GM21576 (cell line): Measurements from ENCODE around the gene PPP1R12B.
"Not testable (repeated sequence)": the region's sequence is repeated elsewhere in the genome, so short reads cannot be mapped to it uniquely, and the experiment has no call there.

Experiments
- ATAC-seq: cut with Tn5 transposase; IDR thresholded peaks from one replicate; pipeline ENCODE4 v1.9.1; 2021; ENCODE audit warnings: mild to moderate bottlenecking, moderate library complexity; ENCODE audit not compliant: unreplicated experiment

PPP1R12B gene

GRCh38 chr1:202575918-202576653 lies 227.6 kb downstream of the PPP1R12B start:
- no peak for ATAC-seq

GRCh38 chr1:202576816-202577215 lies 228.3 kb downstream of the PPP1R12B start:
- no peak for ATAC-seq

- no peak for ATAC-seq
Observed at GRCh38 chr1:202577381-202577780, 228.9 kb downstream of the PPP1R12B start.

GRCh38 chr1:202578001-202578504 lies 229.6 kb downstream of the PPP1R12B start:
- no peak for ATAC-seq

- ATAC-seq = no peak
Observed at GRCh38 chr1:202578565-202578964, 230.1 kb downstream of the PPP1R12B start.

- no peak for ATAC-seq
Observed at GRCh38 chr1:202579806-202580205, 231.3 kb downstream of the PPP1R12B start.

- no peak for ATAC-seq
Observed at GRCh38 chr1:202580619-202581018, 232.1 kb downstream of the PPP1R12B start.

GRCh38 chr1:202582350-202582749 lies 233.9 kb downstream of the PPP1R12B start:
- ATAC-seq = not testable (repeated sequence)

GRCh38 chr1:202584707-202585589 lies 236.4 kb downstream of the PPP1R12B start:
- no peak for ATAC-seq

GRCh38 chr1:202585590-202585933 lies 237.1 kb downstream of the PPP1R12B start:
- ATAC-seq = no peak

- ATAC-seq = no peak
Observed at GRCh38 chr1:202586018-202586821, 237.7 kb downstream of the PPP1R12B start.

- no peak for ATAC-seq
Observed at GRCh38 chr1:202586871-202587270, 238.4 kb downstream of the PPP1R12B start.

- no peak for ATAC-seq
Observed at GRCh38 chr1:202587859-202588485, 239.5 kb downstream of the PPP1R12B start.

- no peak for ATAC-seq
Observed at GRCh38 chr1:202588503-202589189, 240.1 kb downstream of the PPP1R12B start.

- ATAC-seq = no peak
Observed at GRCh38 chr1:202589190-202589930, 240.9 kb downstream of the PPP1R12B start.

GRCh38 chr1:202590126-202590525 lies 241.6 kb downstream of the PPP1R12B start:
- no peak for ATAC-seq

GRCh38 chr1:202590975-202591411 lies 242.5 kb downstream of the PPP1R12B start:
- no peak for ATAC-seq

GRCh38 chr1:202591515-202591914 lies 243.0 kb downstream of the PPP1R12B start:
- no peak for ATAC-seq

GRCh38 chr1:202592146-202592545 lies 243.6 kb downstream of the PPP1R12B start:
- no peak for ATAC-seq
